ENCODE data around the gene DGKB. TPM values are rescaled to one million over a fixed set of nuclear protein-coding genes. Genes with fewer than 3 reads are reported as not detected.

The DGKB gene
- total RNA-seq, 1 donor from 2014 or later, result 3.4 TPM

DNA sequence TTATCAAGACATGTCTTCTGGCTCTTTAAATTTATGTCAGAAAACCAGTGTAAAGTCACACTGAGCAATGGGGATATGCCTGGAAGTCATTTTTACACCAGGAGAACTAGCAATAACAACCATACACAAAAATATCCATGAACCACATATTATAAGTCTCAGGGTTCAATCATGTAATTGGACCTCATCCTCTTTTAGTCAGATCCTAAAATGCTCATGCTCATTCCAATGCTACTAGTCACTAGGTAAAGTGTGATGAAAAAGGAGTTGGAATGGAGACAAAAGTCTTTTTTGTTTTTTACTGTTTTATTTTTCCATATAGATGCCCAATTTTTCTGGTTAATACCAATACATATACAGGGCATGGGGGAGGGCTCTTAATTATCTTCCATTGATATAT, 306.1 kb downstream of the DGKB start:
- Mint-ChIP-seq H3K4me3 (no peak overlapping the region), H3K4me1 (ENCODE audit: unreplicated experiment) (no peaks in the 10 kb centered on the region), H3K27me3 (no peaks in the 10 kb centered on the region), H3K36me3 (no peaks in the 10 kb centered on the region), H3K27ac (no peak overlapping the region), H3K9me3 (peaks cover under 1% of the 10 kb centered on the region)
- TF ChIP-seq, protein P1, sequence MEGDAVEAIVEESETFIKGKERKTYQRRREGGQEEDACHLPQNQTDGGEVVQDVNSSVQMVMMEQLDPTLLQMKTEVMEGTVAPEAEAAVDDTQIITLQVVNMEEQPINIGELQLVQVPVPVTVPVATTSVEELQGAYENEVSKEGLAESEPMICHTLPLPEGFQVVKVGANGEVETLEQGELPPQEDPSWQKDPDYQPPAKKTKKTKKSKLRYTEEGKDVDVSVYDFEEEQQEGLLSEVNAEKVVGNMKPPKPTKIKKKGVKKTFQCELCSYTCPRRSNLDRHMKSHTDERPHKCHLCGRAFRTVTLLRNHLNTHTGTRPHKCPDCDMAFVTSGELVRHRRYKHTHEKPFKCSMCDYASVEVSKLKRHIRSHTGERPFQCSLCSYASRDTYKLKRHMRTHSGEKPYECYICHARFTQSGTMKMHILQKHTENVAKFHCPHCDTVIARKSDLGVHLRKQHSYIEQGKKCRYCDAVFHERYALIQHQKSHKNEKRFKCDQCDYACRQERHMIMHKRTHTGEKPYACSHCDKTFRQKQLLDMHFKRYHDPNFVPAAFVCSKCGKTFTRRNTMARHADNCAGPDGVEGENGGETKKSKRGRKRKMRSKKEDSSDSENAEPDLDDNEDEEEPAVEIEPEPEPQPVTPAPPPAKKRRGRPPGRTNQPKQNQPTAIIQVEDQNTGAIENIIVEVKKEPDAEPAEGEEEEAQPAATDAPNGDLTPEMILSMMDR (conservative IDR thresholded peaks at IDR 0.05), result no peak
- no peak for DNase-seq (ENCODE audit: extremely low spot score, unreplicated experiment)

DNA sequence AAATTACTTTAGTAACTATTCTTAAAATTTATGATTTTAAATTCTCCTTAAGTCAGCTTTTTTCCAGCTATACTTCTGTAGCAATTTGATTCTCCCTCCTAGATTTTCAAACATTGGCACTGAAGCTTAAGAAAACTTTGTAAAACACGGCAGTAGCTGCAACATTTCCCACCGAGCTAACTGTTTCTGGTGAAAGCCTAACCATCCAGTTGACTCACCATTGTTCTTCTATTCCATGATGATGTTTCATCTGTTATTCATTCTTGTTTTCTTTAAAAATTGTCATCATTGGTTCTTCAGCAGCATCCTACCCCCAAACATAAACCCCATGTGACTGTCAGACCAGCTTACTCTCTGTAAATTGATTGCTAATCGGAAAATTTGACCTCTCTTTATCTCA, 312.3 kb downstream of the DGKB start:
- Mint-ChIP-seq H3K4me1 (ENCODE audit: unreplicated experiment) (no peaks in the 10 kb centered on the region), H3K27ac (no peak overlapping the region), H3K9me3 (peaks cover 6% of the 10 kb centered on the region), H3K4me3 (no peak overlapping the region), H3K27me3 (no peaks in the 10 kb centered on the region), H3K36me3 (no peaks in the 10 kb centered on the region)
- DNase-seq (ENCODE audit: extremely low spot score, unreplicated experiment), result no peak
- TF ChIP-seq, protein P1 (conservative IDR thresholded peaks at IDR 0.05), result no peak

DNA sequence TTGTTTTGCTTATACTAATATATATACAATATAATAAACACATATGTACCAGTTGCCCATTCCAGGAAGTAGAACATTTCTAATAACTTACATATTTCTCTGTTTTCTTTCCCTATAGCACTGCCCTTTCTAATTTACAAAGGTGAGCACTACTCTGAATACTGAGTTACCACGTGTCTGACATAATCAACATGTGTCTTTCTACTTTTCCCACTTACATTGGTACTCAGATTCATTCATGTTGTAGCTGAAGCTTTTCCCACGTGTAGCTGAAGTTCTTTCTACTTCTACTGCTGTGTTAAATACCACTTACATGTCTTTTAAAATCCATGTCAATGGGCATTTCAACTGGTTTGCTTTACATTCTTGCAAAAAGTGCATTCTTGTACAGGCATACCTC, 317.3 kb downstream of the DGKB start:
- no peaks in the 10 kb centered on the region for H3K4me1 Mint-ChIP-seq (ENCODE audit: unreplicated experiment)

DNA sequence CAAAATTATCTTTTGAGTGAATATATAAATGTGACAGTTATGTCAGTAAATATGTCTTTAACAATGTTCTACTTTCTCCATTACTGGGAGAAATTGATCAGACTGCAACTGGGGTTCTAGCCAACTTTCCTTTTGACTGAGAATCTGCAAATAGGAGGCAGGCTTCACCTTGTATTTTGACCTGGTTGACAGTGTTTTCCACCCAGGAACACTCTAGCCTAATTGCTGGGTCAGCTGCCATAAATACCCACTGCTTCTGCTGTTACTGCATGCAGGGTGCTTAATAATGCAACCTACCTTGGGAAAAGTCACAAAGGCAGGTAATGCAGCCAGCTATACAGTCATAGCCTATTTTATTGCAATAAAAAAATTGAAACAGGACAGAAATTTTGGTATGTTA, 319.0 kb downstream of the DGKB start:
- no peak overlapping the region for H3K27ac Mint-ChIP-seq
- no peaks in the 10 kb centered on the region for H3K4me1 Mint-ChIP-seq (ENCODE audit: unreplicated experiment)
- TF ChIP-seq, protein P1 (conservative IDR thresholded peaks at IDR 0.05), result no peak
- no peak for DNase-seq (ENCODE audit: extremely low spot score, unreplicated experiment)
- H3K36me3 Mint-ChIP-seq, result no peaks in the 10 kb centered on the region
- H3K27me3 Mint-ChIP-seq, result no peaks in the 10 kb centered on the region
- peaks cover 6% of the 10 kb centered on the region for H3K9me3 Mint-ChIP-seq
- H3K4me3 Mint-ChIP-seq, result no peak overlapping the region

More for the DNA sequence above, 317.3 kb downstream of the DGKB start:
- Mint-ChIP-seq H3K36me3 (no peaks in the 10 kb centered on the region), H3K27ac (no peak overlapping the region), H3K9me3 (peaks cover 6% of the 10 kb centered on the region), H3K4me3 (no peak overlapping the region), H3K27me3 (no peaks in the 10 kb centered on the region)
- TF ChIP-seq, protein P1 (conservative IDR thresholded peaks at IDR 0.05), result no peak
- no peak for DNase-seq (ENCODE audit: extremely low spot score, unreplicated experiment)

DNA sequence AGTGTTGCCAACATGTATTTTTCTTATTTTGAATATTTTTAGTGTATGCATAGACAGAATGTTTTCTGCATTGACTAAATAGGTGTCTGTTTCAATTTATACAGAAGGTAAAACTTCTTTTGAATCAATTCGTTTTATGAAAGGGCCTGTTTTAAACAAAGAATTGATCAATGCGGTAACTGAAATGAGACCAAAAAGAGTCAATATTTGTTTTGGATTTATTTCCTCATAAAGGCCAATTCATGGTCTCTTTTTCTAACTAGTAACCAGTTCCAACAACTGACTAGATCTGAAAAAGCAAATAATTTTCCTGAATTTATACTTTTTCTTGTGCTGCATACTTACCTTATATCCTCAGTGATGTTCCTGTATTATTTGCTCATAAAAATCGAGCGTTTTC, 320.5 kb downstream of the DGKB start:
- Mint-ChIP-seq H3K4me1 (ENCODE audit: unreplicated experiment) (no peaks in the 10 kb centered on the region), H3K27ac (no peak overlapping the region), H3K9me3 (peaks cover 4% of the 10 kb centered on the region), H3K4me3 (no peak overlapping the region), H3K36me3 (no peaks in the 10 kb centered on the region), H3K27me3 (no peaks in the 10 kb centered on the region)
- TF ChIP-seq, protein P1 (conservative IDR thresholded peaks at IDR 0.05), result no peak
- DNase-seq (ENCODE audit: extremely low spot score, unreplicated experiment), result no peak

DNA sequence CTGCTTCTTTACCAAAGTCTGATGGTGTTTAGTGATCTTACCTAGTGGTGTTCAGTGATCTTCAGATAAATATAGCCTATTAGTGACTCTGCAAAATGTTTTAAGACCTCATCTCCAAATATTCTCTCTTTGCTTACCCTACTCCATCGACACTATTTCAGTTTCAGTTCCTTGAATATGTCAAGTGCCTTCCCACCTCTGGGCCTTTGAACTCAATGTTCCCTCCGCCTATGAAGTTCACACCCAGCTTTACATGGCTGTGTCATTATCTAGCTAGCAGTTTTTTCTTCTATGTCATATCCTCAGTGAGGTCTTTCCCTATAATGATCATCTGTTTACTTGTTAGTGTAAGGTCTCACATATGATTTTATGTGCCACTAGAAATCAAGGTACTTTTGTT, 322.6 kb downstream of the DGKB start:
- DNase-seq (ENCODE audit: extremely low spot score, unreplicated experiment), result no peak
- no peaks in the 10 kb centered on the region for H3K4me1 Mint-ChIP-seq (ENCODE audit: unreplicated experiment)
- no peaks in the 10 kb centered on the region for H3K9me3 Mint-ChIP-seq
- TF ChIP-seq, protein P1 (conservative IDR thresholded peaks at IDR 0.05), result no peak
- no peak overlapping the region for H3K27ac Mint-ChIP-seq
- no peaks in the 10 kb centered on the region for H3K27me3 Mint-ChIP-seq
- no peaks in the 10 kb centered on the region for H3K36me3 Mint-ChIP-seq
- no peak overlapping the region for H3K4me3 Mint-ChIP-seq

Data from type B pancreatic cell (in vitro differentiated cells).